Muscle layer of colon (tissue), 2 donors: ENCODE data around the gene C15orf61.

Experiments used
- H3K27ac ChIP-seq: one replicate; pipeline ENCODE4 v1.7.0; 2013; ENCODE audit warnings: low read depth, mild to moderate bottlenecking, low read length, moderate library complexity
- H3K27me3 ChIP-seq, 2 donors: one replicate each; pipeline ENCODE4 v1.7.0; 2013; ENCODE audit warnings: low read length in 2 of 2, mild to moderate bottlenecking in 2 of 2; ENCODE audit not compliant: insufficient read depth in 2 of 2, control insufficient read depth in 1 of 2
- H3K36me3 ChIP-seq: one replicate; pipeline ENCODE4 v1.7.0; 2013; ENCODE audit warnings: mild to moderate bottlenecking, low read length; ENCODE audit not compliant: insufficient read depth
- H3K4me1 ChIP-seq: one replicate; pipeline ENCODE4 v1.7.0; 2013; ENCODE audit warnings: mild to moderate bottlenecking, low read length; ENCODE audit not compliant: insufficient read depth
- H3K4me3 ChIP-seq, 2 donors: one replicate each; pipeline ENCODE4 v1.7.0; 2013; ENCODE audit warnings: low read length in 2 of 2, low read depth in 1 of 2, mild to moderate bottlenecking in 1 of 2, moderate library complexity in 1 of 2
- H3K9ac ChIP-seq: one replicate; pipeline ENCODE4 v1.7.0; 2013; ENCODE audit warnings: low read length
- H3K9me3 ChIP-seq: one replicate; pipeline ENCODE4 v1.7.0; 2013; ENCODE audit warnings: mild to moderate bottlenecking, low read length
- donor health status: abdominal sarcoma.
- donor health status: Adenocarcinoma of cecum.

The C15orf61 gene

DNA sequence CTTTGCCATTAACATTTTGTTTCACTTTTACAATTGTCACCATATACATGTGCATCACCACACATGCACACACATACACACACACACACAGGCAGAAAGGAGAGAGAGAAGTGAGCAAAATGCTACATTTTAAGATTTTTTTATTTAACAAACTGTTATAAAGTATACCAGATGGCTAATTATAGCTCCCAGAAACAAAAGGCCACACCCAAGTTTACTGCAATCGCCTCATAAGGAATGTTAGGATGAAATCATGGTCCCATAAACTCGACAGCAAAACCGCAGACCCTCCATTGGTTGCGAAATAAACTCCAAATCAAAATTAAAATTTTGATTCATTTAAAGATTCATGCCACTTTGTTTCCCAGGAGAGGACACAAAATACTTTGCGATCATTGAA, 16.1 kb upstream of the C15orf61 start:
- Histone ChIP-seq H3K36me3 (no peaks in the 10 kb centered on the region), H3K9ac (no peak overlapping the region), H3K27ac (no peak overlapping the region), H3K27me3 (no peaks in the 10 kb centered on the region), H3K9me3 (no peaks in the 10 kb centered on the region), H3K4me3 (no peak overlapping the region), H3K4me1 (no peaks in the 10 kb centered on the region)

- no peaks in the 10 kb centered on the region for H3K9me3 ChIP-seq
- H3K4me3 ChIP-seq, result no peak overlapping the region
- H3K9ac ChIP-seq, result no peak overlapping the region
- H3K36me3 ChIP-seq, result no peaks in the 10 kb centered on the region
- H3K4me1 ChIP-seq, result no peaks in the 10 kb centered on the region
- H3K27ac ChIP-seq, result no peak overlapping the region
- no peaks in the 10 kb centered on the region for H3K27me3 ChIP-seq
Measured at GRCh38 chr15:67505675-67506572, 15.0 kb upstream of the C15orf61 start.

DNA sequence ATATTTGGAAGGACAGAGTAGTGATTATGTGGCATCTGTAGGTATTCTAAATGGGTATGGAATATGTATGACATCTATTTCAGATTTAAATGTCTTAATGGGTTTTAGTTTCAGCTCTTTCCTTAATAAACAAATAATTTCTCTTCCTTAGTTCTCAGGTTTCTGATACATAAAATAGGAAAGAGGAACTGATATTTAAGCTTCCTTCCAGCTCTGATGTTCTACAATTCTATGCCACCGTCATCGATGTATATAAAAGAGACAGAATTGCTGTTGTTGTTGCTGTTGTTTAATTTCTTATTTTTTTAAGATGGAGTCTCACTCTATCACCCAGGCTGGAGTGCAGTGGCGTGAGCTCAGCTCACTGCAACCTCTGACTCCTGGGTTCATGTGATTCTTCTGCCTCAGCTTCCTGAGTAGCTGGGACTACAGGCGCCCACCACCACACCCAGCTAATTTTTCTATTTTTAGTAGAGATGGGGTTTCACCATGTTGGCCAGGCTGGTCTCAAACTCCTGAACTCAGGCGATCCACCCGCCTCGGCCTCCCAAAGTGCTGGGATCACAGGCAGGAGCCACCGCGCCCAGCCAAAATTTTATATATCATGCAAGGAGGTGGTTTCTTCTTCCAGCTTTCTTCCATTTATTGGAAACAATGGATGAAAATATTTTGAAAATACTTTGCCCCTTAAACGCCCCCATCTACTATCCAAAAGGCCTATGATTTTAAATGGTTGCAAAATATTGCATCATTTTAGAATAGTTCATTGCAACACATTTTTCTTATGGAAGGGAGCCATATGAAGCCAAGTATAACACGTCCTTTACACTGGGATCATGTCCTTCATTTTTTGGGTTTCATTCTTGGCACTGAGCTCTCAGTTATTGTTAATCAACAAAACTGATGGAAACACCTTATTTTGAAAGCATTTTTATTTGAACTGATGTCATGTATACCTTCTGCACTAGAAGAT, 13.9 kb upstream of the C15orf61 start:
- H3K4me3 ChIP-seq, result no peak overlapping the region
- H3K27ac ChIP-seq, result no peak overlapping the region
- H3K4me1 ChIP-seq, result no peaks in the 10 kb centered on the region
- no peak overlapping the region for H3K9ac ChIP-seq
- no peaks in the 10 kb centered on the region for H3K36me3 ChIP-seq
- H3K9me3 ChIP-seq, result no peaks in the 10 kb centered on the region
- H3K27me3 ChIP-seq, result no peaks in the 10 kb centered on the region

DNA sequence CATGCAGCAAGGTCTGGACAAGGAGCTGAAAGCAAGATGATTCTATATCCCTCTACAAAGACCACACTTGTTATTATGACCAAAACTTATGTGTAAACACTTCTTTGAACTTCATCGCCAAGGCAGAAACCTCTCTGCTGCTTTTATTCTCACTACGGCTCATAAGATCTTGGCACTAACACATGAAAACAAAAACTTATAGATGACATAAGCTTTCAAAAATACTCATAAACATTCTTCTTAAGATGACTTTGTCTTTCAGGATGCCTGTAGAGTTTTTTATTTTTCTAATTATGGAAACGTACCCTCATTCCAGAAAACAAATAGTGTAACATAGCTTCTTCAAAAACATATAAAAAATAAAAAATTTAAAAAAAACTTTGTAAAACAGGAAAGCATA, 12.5 kb upstream of the C15orf61 start:
- Histone ChIP-seq H3K4me3 (no peak overlapping the region), H3K27me3 (no peaks in the 10 kb centered on the region), H3K9ac (no peak overlapping the region), H3K4me1 (no peaks in the 10 kb centered on the region), H3K36me3 (peaks cover 10% of the 10 kb centered on the region), H3K27ac (no peak overlapping the region), H3K9me3 (no peaks in the 10 kb centered on the region)

GRCh38 chr15:67509918-67510317, 11.0 kb upstream of the C15orf61 start:
- no peaks in the 10 kb centered on the region for H3K9me3 ChIP-seq
- no peaks in the 10 kb centered on the region for H3K27me3 ChIP-seq
- H3K4me3 ChIP-seq, result no peak overlapping the region
- no peak overlapping the region for H3K9ac ChIP-seq
- no peak overlapping the region for H3K27ac ChIP-seq
- peaks cover 19% of the 10 kb centered on the region for H3K36me3 ChIP-seq
- H3K4me1 ChIP-seq, result no peaks in the 10 kb centered on the region

GRCh38 chr15:67510597-67511190, 10.2 kb upstream of the C15orf61 start:
- Histone ChIP-seq H3K36me3 (peaks cover 19% of the 10 kb centered on the region), H3K27me3 (no peaks in the 10 kb centered on the region), H3K4me3 (no peak overlapping the region), H3K9ac (no peak overlapping the region), H3K4me1 (no peaks in the 10 kb centered on the region), H3K9me3 (no peaks in the 10 kb centered on the region), H3K27ac (no peak overlapping the region)

DNA sequence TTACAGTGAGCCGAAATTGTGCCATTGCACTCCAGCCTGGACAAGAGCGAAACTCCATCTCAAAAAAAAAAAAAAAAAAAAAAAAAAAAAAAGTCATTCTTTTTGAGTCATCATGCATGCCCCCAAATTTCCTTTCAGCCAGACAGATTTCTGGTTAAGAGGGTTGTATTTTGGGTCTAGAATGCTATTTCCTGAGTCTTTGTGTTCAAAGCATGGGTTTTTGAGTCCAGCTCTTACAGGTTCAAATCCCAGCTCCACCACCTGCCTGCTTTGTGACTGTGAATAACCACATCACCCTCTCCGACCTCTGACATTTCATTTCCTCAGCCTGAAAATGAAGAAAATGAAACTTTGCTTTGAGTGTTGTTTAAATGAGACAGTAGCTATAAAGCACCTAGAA, 9.3 kb upstream of the C15orf61 start:
- H3K9me3 ChIP-seq, result no peaks in the 10 kb centered on the region
- no peak overlapping the region for H3K4me3 ChIP-seq
- no peak overlapping the region for H3K9ac ChIP-seq
- H3K27me3 ChIP-seq, result no peaks in the 10 kb centered on the region
- H3K4me1 ChIP-seq, result no peaks in the 10 kb centered on the region
- peaks cover 19% of the 10 kb centered on the region for H3K36me3 ChIP-seq
- no peak overlapping the region for H3K27ac ChIP-seq

- Histone ChIP-seq H3K36me3 (peaks cover 19% of the 10 kb centered on the region), H3K9me3 (no peaks in the 10 kb centered on the region), H3K27ac (no peak overlapping the region), H3K4me1 (no peaks in the 10 kb centered on the region), H3K4me3 (no peak overlapping the region), H3K27me3 (no peaks in the 10 kb centered on the region), H3K9ac (no peak overlapping the region)
Measured at GRCh38 chr15:67512140-67512539, 8.8 kb upstream of the C15orf61 start.

DNA sequence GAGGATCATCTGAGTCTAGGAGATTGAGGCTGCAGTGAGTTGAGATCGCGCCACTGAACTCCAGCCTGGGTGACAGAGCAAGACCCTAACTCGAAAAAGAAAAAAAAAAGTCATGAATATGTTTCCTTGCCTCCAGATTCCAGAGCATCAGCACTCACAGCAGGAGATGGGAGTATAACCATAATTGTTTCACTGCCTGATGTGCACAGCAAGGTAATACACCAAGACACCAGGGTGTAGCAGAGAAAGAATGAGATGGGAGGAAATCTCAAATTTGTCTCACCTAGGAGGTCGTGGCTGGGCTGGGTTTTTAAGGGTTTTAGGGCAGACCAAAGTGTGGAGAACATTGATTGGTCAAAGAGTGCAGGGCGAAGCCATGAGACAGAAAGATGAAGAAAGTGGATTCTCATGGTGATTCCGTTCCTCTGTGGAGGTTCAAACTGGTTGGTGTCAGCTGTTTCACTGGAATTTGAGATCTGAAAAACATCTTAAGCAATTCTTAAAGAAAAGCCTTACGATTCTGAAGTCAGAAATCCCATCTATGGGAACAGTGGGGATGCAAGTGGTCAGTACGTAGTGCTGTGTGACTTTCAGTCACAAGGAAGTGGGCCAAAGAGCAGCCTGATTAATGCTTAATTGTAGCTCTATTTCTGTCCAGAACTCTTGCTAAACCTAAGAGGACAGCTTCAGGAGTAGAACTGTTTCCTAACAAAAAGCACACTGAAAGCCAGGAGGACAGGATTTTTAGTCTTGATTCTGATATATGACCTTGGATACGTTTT, 7.8 kb upstream of the C15orf61 start:
- H3K9ac ChIP-seq, result no peak overlapping the region
- H3K27ac ChIP-seq, result no peak overlapping the region
- H3K36me3 ChIP-seq, result peaks cover 19% of the 10 kb centered on the region
- H3K4me1 ChIP-seq, result no peaks in the 10 kb centered on the region
- H3K9me3 ChIP-seq, result no peaks in the 10 kb centered on the region
- H3K27me3 ChIP-seq, result no peaks in the 10 kb centered on the region
- H3K4me3 ChIP-seq, result no peak overlapping the region

- H3K36me3 ChIP-seq, result peaks cover 19% of the 10 kb centered on the region
- no peak overlapping the region for H3K27ac ChIP-seq
- no peaks in the 10 kb centered on the region for H3K4me1 ChIP-seq
- H3K9ac ChIP-seq, result no peak overlapping the region
- H3K4me3 ChIP-seq, result no peak overlapping the region
- no peaks in the 10 kb centered on the region for H3K9me3 ChIP-seq
- no peaks in the 10 kb centered on the region for H3K27me3 ChIP-seq
Measured at GRCh38 chr15:67515090-67515489, 5.8 kb upstream of the C15orf61 start.
